HG02642 (cell line): ENCODE results near the gene RNASET2.
A peak's percentile ranks its signal among the peaks of the same experiment; 100 is the strongest.

Experiments
- ATAC-seq: cut with Tn5 transposase; IDR thresholded peaks from one replicate; pipeline ENCODE4 v1.9.1; 2021; ENCODE audit warnings: mild to moderate bottlenecking; ENCODE audit not compliant: unreplicated experiment, poor library complexity

Gene RNASET2

DNA sequence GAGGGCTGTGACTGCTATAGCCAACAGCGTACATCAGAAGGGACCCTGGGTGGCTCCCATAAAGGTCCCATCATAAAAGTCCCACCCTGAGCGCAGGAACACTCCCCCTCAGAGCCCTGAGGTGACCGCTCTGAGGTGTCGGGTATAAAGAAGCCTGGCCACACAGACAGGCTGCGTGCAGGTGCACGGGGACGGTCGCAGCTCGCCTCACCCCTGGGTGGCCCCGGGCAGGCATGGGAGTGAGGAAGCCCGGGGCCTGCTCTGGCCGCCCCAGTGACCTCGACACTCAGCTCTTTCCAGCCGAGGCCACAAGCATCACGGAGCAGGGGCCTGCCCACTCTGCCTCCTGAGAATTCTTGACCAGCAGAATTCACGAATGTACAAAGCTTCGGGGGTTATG, 14.4 kb upstream of the RNASET2 start:
- no peak for ATAC-seq

DNA sequence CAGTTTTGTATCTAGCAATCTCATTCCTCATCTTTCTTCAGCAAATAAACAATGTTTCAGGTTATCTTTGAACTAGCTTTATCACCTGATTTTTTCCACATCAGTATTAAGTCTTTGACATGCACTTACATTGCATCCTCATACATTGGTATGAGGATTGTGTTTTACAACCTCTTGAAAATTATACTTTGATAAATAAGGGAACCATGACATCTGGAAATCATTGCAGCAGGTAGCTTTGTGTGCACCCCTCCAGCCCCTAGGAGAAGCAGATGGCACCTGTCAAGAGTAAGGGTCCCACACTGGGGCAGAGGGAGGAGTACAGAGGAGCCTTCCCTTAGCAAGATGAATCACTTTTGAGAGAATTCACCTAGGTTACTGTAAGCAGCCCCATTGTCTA, 13.7 kb upstream of the RNASET2 start:
- ATAC-seq, result no peak

DNA sequence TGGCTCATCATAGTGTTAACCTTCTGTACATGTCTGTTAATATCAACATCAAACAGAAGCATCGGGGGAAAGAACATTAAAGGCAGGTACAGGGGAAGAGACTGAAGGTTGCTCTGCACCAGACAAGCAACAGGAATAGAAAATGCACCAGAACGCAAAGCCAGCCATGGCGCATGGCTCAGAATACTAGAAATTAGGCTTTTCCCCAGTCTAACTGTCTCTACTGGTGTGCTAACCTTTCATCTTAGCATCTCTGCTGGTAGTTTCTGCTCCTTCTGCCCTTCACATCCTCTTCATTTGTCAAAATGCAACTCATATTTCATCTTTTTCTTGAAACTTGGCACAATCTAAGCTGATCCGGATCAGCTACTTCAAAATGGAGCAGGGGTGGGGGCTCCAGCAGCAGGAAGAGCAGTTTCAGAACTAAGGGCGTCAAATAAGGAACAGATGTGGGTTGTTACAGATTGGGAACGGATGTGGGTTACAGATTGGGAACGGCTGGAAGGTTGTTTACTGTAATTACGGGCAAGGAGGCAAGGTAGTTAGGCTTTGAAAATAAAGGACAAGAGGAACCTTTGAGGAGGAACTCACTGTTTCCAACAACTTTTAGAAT, 13.1 kb upstream of the RNASET2 start:
- no peak for ATAC-seq

DNA sequence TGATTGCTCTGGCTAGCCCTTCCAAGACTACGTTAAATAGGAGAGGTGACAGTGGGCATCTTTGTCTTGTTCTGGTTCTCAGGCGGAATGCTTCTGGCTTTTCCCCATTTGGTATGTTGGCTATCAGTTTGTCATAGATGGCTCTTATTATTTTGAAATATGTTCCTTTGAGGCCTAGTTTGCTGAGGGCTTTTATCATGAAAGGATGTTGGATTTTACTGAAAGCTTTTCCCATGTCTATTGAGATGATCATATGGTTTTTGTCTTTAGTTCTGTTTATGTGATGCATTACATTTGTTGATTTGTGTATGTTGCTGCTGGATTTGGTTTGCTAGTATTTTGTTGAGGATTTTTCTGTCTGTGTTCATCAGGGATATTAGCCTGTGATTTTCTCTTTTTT, 9.9 kb upstream of the RNASET2 start:
- no peak for ATAC-seq

DNA sequence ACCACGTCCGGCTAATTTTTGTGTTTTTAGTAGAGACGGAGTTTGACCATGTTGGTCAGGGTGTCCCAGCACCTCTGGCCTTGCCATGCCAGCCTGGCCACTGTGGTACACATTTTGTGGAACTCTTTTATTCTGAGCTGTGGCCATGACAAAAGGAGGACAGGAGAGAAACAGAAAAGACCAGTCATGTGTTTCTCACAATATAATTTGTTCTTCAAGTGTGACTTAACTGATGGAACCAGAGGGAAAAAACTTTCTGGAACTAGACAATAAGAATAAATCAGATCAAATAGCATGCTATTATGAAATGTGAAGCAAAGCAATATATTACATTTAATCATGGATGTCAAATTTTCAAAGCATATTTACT, 4.2 kb upstream of the RNASET2 start:
- no peak for ATAC-seq

DNA sequence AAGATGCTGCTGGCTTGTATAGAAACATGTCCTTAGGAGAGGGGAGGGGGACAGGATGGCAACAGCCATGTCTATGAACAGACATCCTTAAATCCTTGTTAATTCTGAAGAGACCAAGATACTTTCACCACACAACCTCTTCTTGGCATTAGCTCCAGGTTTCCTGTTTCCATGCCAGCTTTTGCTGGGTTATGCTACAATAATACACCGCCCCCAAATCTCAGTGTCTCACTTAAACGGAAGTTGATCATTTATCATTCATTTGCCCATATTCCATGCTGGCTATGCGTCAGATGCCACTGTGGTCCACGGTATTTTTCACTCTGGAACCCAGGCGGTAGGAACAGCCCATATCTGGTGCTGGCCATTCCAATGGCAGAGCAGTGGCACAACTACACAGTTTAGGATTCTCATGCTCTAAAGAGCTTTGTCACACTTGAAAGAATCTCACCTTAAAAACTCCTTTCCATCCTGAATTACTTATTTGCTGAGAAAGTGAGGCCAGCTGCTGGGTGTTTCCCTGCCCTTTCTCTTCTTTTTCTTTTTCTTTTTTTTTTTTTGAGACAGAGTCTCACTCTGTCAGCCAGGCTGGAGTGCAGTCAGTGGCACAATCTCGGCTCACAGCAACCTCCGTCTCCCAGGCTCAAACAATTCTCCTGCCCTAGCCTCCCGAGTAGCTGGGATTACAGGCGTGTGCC, 3.7 kb upstream of the RNASET2 start:
- no peak for ATAC-seq

DNA sequence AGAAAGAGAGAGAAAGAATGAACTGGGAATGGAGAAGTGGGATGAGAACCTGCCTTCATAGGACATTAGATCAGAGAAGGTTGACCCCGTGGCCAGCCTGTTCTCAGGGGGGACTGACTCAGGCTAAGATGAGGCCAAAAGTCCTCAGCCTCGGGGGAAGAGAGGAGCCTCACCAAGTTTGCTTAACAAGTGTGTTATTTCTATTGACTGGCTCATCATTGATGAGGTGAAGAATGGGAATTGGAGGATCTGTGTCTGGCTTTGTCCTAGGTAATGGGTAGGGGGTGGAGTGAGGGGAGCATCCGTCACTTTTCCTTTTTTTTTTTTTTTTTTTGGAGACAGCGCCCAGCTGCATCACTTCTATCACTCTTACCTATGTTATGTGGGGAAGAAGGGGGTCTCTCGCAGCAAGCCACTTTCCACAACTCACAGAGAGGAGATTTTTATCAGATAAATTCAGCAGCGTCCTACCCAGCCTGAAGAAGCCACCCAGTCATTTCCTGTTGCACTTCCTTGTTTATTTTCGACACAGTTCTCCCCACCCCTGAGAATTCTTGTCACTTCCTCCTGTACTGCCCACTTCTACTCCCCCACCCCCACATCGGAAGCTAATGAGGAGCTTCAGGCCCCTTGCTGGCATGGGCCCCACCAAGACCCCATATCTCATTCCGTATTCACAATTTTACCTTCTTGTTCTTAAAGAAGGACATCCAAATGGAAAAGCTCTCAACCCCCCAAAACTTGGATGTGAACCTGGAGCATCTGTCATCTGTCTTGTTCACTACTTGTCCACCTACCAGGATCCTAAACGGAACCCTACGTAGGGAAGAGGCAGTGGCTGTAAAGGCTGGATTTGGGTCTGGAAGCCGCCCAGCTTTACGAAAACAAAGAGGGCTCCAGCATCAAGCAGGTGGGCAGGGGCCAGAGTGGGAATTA, 2.8 kb upstream of the RNASET2 start:
- no peak for ATAC-seq

DNA sequence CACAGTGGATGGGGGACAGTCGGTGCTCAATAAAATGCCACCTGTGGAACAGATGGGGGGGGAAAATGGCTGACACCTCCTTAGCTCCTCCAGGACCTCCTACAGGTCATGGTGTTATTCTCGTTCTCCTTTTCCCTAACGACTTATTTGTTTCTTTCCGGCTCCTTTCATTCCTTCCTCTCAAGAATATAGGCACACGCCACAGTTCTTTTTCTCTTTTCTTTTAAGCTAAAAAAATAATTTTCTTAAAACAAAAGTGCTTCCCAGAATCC, 1.4 kb upstream of the RNASET2 start:
- ATAC-seq, result no peak

DNA sequence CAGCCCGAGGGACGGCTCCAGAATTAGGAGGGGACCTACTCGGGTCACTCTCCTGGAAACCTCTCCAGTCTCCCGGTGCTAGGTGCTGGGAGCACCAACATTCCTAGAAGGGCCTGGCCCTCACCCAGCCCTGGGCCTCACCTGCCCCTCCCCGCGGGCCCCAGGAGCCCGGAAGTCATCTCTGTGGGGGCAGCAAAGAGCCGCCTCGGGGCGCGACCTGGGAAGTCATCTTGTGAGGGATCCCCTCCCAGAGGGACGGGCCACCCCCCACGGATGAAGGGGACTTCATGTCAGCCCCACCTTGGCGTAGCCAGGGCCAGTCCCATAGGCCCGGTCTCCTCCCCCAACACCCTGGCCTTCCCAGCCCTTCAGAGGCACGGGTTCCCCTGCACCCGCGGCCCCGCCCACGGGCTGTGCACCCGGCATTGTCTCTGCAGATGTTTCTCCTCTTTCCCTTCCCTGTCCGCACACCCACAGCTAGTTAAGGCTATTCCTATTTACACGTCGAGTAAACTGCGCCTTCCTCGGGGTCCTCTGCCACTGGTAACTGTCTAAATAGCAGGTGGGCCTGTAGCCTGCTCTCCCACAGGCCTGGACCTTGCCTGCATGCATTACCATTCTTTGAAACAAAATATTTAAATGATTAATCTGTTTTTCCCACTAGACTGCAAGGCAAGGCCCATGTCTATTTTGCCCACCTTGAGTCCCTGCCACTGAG, 896 bp upstream of the RNASET2 start:
- peak; percentile 42 for ATAC-seq

DNA sequence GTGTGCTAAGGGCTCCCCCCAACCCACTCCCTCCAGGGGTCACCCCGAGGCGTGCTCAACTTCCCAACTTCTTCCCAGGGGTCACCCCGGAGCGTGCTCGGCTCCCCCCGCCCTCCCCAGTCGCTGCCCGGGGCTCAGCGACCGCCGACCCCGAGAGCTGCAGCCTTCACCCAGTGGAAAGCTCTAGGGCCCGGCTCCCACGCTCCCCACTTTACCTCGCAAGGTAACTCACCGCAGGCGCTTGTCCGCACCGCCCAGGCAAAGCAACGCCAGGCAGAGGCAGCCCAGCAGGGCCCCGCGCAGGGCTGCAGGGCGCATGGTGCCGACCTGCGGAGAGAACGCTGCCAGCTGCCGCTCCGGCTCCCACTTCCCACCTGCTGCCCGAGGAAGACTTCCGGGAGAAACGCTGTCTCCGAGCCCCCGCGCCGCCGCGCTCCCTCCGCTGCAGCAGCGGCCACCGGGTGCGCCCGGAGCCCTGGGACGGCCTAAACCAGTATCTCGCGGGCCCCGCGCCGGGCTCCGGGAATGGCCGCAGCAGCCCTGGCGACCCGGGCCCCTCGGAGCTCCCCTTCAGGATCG, 396 bp downstream of the RNASET2 start:
- ATAC-seq, result peak; percentile 7

DNA sequence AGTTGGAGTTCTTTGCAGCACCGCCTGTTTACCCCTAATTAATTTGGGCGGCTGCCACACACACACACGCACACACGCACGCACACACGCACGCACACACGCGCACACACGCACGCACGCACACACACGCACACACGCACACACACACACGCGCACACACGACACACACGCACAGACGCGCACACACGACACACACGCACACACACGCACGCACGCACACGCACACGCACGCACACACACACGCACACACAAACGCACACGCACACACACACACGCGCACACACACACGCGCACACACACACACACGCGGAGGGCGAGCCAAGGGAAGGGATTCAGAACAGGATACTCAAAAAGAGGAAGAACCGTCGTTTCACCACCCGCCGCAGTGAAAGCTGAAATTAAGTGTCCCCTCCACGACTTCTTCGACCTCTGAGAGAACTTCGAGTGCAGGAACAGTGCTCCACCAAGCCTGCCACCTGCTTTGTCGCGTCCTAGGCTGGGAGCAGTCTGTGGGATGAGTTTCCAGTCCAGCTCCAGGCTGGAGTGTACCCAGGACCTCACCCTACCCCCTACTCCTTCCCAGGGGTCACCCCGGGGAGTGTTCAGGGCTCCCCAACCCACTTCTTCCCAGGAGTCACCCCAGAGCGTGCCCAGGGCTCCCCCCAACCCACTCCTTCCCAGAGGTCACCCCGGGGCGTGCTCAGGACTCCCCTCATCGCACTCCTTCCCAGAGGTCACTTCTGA, 1.1 kb downstream of the RNASET2 start:
- ATAC-seq, result no peak

DNA sequence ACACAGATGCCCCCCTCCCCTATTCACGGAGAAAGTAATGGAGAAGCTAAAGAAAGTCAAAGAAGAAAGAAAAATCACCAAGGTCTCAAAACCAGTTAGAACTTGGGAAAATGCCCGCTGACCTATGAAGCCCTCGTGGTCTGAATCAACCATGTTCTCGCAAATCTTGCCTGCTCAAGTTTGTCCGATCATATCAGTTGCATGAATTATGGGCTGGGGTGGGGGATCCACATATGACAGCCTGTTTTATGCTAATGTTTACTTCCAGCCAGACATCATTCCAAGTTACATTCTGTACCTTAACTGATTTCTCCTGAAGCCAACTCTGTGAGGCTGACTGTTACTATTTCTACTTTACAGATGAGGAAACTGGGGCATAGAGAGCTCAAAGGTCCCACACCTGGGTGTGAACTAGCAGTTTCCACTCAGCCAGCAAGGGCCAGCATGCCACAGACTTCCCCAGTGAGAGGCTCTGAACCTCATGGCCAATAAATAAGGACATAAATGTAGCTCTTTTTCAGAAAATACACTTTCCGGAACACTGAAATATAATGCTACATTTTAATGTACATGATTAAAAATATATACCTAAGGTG, 2.1 kb downstream of the RNASET2 start:
- ATAC-seq, result no peak

DNA sequence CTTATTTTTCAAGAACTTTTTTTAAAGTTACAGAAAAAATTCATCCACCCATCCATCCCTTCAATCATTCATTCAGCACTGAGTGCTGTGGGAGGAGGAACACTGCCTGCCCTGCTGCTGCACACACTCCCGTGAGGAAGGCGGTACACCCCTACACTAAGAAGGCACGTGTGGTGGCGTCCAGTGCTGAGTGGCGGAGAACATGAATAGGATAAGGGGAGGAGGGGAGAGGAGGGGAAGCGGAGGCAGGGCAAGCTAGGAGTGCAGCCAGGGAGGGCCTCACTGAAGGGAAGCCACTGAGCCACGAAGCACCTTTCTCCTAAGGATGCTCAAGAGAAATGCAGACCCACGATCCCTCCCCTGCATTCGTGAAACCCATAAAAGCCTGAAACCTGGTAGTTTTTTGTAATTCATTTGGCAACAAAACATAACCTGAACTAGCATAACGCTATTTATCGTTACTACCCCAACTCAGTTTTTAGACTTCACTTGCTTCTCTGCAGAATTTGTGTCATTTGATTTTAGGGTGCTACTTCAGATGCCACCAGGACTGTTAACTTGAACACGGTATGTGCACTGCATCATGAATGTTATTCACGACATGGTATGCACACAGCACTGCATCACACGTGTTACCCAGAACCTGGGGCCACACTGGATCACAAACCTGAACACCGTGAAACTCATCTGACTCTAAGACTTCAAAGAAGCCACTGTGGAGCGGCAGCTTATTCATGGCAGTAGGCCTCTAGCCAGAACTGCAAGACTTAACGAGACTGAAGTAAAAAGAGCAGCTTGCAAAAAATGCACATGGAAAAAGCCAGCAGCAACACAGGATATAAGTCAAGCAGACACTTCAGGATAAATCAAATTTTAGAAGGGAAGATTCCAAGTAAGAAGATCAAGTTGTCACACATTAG, 3.5 kb downstream of the RNASET2 start:
- ATAC-seq, result no peak

DNA sequence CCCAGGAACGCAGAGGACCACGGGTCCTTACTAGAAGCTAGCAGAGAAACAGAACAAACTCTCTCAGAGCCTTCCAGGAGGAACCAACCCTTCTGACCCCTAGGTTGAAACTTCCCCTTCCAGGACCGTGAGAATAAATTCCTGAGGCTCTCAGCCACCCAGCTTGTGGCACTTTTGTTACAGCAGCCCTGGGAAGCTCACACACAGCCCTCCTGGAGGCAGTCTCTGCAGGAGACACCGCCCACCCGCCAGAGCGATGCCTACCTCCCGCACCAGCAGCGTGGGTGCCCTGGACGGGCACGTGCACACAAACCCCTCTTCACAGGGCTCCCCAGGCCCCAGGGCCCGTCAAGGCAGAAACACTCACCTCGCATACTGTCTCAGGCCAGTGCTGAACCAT, 4.2 kb downstream of the RNASET2 start:
- ATAC-seq, result no peak

DNA sequence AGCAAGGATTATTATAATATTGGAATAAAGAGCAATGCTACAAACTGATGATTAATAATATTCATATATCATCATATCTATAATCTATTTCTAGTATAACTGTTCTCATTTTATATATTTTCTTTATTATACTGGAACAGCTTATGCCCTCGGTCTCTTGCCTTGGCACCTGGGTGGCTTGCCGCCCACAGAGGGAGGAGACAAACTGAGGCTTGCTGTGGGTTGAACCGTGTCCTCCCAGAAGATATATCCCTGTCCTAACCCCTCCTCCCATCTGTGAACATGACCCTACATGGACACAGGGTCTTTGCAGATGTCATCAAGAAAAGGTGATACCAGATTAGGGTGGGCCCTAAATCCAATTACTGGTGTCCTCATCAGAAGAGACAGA, 4.7 kb downstream of the RNASET2 start:
- ATAC-seq, result no peak

DNA sequence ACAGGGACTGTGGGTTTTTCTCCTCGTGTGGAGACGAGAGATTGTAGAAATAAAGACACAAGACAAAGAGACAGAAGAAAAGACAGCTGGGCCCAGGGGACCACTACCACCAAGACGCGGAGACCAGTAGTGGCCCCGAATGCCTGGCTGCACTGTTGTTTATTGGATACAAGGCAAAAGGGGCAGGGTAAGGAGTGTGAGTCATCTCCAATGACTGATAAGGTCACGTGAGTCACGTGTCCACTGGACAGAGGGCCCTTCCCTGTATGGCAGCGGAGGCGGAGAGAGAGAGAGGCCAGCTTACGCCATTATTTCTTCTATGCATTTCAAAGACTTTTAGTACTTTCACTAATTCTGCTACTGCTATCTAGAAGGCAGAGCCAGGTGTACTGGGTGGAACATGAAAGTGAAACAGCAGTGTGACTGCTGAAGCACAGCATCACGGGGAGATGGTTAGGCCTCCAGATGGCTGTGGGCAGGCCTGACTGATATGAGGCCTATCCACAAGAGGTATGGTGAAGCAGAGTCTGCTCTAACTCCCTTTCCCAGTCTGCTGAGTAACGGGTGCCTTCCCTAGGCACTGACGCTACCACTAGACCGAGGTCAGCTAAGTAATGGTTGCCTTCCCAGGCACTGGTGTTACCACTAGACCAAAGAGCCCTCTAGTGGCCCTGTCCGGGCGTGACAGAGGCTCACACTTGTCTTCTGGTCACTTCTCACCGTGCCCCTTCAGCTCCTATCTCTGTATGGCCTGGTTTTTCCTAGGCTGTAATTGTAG, 5.3 kb downstream of the RNASET2 start:
- peak; percentile 90 for ATAC-seq

DNA sequence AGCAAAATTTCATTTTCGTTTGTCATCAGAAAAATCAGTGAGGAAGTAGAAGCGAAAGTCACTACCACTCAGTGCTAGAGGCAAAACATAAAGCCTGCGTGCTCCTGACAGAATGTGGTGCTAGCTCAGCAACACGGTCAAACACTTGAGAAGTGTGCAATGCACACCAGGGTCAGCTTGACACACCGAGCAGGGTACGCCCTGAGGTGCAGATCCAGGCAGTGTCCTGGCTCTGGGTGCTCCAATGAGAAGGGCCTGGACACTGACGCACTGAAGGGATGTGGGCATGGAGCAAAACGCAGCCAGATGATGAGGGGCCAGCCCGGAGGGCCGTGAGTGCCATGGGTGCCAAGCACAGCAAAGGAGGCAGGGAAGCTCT, 5.9 kb downstream of the RNASET2 start:
- peak; percentile 37 for ATAC-seq
